HepG2 (cell line): ENCODE data around the gene TBC1D20. TPM values are rescaled to one million over a fixed set of nuclear protein-coding genes. Genes with fewer than 3 reads are reported as not detected.

ENCODE experiments used
- ATF7-NPFF ChIP-seq: sonication (generic); formaldehyde crosslinking; IDR thresholded peaks from 2 replicates; pipeline ENCODE4 v1.8.1; 2023; ENCODE audit warnings: mild to moderate bottlenecking, low read depth, missing genetic modification reagents, moderate library complexity
- HDAC1 ChIP-seq: sonication (generic); formaldehyde crosslinking; IDR thresholded peaks from 2 replicates; pipeline ENCODE4 v1.5.1; 2020; ENCODE audit warnings: mild to moderate bottlenecking, missing genetic modification reagents
- HNRNPH1 ChIP-seq: fragments of 200-400 bp; formaldehyde crosslinking; optimal IDR thresholded peaks from 2 replicates; pipeline ENCODE3; 2017; ENCODE audit warnings: mild to moderate bottlenecking, low read depth, low read length
- MBNL3 ChIP-seq: fragments of 250-450 bp; sonication (Bioruptor Pico); conservative IDR thresholded peaks from 2 replicates; pipeline ENCODE4 v1.8.0; 2022; ENCODE audit warnings: mild to moderate bottlenecking, inconsistent platforms
- MXI1 ChIP-seq: IDR thresholded peaks from 3 replicates; pipeline ENCODE4 v1.6.1; 2012; ENCODE audit warnings: low read depth, low read length, inconsistent platforms, borderline replicate concordance
- ZC3H13 ChIP-seq: sonication (generic); formaldehyde crosslinking; IDR thresholded peaks from 2 replicates; pipeline ENCODE4 v1.8.1; 2023; ENCODE audit warnings: mild to moderate bottlenecking, missing genetic modification reagents, moderate library complexity
- ZNF354B ChIP-seq: sonication (generic); formaldehyde crosslinking; IDR thresholded peaks from 2 replicates; pipeline ENCODE4 v1.8.0; 2022; ENCODE audit warnings: mild to moderate bottlenecking, missing genetic modification reagents
- polyA plus RNA-seq, 8 experiments: library from polyadenylated mRNA; depleted of rRNA in 3 of 8; stranded (reverse) in 7 of 8; unstranded in 1 of 8; fragments of >200 nt; fragmentation: Illumina TruSeq in 4 of 8; extraction: Trizol in 4 of 8; gene quantifications; 2 replicates each; pipeline versions ENCODE4 v1.2.1 to v1.2.3, GENCODE V29; 2011 to 2016; ENCODE audit warnings: low read depth in 4 of 8, missing spikeins in 1 of 8, mixed read lengths in 1 of 8; ENCODE audit not compliant: insufficient read depth in 1 of 8
- total RNA-seq, 5 experiments: library from RNA; depleted of rRNA; stranded (reverse); fragments of >200 nt; fragmentation: Illumina TruSeq; extraction: Trizol; gene quantifications; 2 replicates each; pipeline ENCODE4 v1.2.3, GENCODE V29; 2016; ENCODE audit warnings: low read depth in 1 of 5
- TF ChIP-seq, protein P1 (sequence below), 2 experiments: fragments of 450-650 bp in 1 of 2; sonication (generic) in 1 of 2; formaldehyde crosslinking in 1 of 2; IDR thresholded peaks; 2 replicates each; pipeline versions ENCODE4 v1.6.1 to v1.8.0; 2016 to 2022; ENCODE audit warnings: antibody characterized with exemption in 1 of 2, mild to moderate bottlenecking in 1 of 2, missing genetic modification reagents in 1 of 2
- TF ChIP-seq, protein P2 (sequence below): sonication (generic); formaldehyde crosslinking; IDR thresholded peaks from 2 replicates; pipeline ENCODE4 v1.5.0; 2020; ENCODE audit warnings: missing genetic modification reagents, mild to moderate bottlenecking, borderline replicate concordance
- TF ChIP-seq, protein P3 (sequence below): sonication (generic); formaldehyde crosslinking; IDR thresholded peaks from 2 replicates; pipeline ENCODE4 v1.4.0; 2020; ENCODE audit warnings: mild to moderate bottlenecking, missing genetic modification reagents
- TF ChIP-seq, protein P4 (sequence below): sonication (generic); formaldehyde crosslinking; IDR thresholded peaks from 2 replicates; pipeline ENCODE4 v1.5.0; 2020; ENCODE audit warnings: missing genetic modification reagents

Gene TBC1D20
- total and polyA plus RNA-seq, 2 of the 13 experiments (the other 11 are each of a cell fraction or from before 2014, with no cell fraction given), result 36.6 to 47.1 TPM

- TF ChIP-seq, protein P1, sequence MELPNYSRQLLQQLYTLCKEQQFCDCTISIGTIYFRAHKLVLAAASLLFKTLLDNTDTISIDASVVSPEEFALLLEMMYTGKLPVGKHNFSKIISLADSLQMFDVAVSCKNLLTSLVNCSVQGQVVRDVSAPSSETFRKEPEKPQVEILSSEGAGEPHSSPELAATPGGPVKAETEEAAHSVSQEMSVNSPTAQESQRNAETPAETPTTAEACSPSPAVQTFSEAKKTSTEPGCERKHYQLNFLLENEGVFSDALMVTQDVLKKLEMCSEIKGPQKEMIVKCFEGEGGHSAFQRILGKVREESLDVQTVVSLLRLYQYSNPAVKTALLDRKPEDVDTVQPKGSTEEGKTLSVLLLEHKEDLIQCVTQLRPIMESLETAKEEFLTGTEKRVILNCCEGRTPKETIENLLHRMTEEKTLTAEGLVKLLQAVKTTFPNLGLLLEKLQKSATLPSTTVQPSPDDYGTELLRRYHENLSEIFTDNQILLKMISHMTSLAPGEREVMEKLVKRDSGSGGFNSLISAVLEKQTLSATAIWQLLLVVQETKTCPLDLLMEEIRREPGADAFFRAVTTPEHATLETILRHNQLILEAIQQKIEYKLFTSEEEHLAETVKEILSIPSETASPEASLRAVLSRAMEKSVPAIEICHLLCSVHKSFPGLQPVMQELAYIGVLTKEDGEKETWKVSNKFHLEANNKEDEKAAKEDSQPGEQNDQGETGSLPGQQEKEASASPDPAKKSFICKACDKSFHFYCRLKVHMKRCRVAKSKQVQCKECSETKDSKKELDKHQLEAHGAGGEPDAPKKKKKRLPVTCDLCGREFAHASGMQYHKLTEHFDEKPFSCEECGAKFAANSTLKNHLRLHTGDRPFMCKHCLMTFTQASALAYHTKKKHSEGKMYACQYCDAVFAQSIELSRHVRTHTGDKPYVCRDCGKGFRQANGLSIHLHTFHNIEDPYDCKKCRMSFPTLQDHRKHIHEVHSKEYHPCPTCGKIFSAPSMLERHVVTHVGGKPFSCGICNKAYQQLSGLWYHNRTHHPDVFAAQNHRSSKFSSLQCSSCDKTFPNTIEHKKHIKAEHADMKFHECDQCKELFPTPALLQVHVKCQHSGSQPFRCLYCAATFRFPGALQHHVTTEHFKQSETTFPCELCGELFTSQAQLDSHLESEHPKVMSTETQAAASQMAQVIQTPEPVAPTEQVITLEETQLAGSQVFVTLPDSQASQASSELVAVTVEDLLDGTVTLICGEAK (IDR thresholded peaks at IDR 0.05), result no peak
- TF ChIP-seq, protein P1 (CRISPR knock-in tag; IDR thresholded peaks at IDR 0.05), result peak; percentile 49; the same call in 1 of the 2 replicates
- no peak for TF ChIP-seq MBNL3 (CRISPR knock-in tag)
- TF ChIP-seq ZC3H13 (CRISPR knock-in tag), result no peak
- TF ChIP-seq HDAC1 (CRISPR knock-in tag), result peak; percentile 56
- TF ChIP-seq ATF7-NPFF (CRISPR knock-in tag), result no peak; the same call in 1 of the 2 replicates
- TF ChIP-seq ZNF354B, result no peak
- TF ChIP-seq, protein P2, sequence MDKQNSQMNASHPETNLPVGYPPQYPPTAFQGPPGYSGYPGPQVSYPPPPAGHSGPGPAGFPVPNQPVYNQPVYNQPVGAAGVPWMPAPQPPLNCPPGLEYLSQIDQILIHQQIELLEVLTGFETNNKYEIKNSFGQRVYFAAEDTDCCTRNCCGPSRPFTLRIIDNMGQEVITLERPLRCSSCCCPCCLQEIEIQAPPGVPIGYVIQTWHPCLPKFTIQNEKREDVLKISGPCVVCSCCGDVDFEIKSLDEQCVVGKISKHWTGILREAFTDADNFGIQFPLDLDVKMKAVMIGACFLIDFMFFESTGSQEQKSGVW, result no peak
- TF ChIP-seq MXI1, result no peak; the same call in 2 of the 3 replicates
- TF ChIP-seq HNRNPH1, result no peak
- TF ChIP-seq, protein P3, sequence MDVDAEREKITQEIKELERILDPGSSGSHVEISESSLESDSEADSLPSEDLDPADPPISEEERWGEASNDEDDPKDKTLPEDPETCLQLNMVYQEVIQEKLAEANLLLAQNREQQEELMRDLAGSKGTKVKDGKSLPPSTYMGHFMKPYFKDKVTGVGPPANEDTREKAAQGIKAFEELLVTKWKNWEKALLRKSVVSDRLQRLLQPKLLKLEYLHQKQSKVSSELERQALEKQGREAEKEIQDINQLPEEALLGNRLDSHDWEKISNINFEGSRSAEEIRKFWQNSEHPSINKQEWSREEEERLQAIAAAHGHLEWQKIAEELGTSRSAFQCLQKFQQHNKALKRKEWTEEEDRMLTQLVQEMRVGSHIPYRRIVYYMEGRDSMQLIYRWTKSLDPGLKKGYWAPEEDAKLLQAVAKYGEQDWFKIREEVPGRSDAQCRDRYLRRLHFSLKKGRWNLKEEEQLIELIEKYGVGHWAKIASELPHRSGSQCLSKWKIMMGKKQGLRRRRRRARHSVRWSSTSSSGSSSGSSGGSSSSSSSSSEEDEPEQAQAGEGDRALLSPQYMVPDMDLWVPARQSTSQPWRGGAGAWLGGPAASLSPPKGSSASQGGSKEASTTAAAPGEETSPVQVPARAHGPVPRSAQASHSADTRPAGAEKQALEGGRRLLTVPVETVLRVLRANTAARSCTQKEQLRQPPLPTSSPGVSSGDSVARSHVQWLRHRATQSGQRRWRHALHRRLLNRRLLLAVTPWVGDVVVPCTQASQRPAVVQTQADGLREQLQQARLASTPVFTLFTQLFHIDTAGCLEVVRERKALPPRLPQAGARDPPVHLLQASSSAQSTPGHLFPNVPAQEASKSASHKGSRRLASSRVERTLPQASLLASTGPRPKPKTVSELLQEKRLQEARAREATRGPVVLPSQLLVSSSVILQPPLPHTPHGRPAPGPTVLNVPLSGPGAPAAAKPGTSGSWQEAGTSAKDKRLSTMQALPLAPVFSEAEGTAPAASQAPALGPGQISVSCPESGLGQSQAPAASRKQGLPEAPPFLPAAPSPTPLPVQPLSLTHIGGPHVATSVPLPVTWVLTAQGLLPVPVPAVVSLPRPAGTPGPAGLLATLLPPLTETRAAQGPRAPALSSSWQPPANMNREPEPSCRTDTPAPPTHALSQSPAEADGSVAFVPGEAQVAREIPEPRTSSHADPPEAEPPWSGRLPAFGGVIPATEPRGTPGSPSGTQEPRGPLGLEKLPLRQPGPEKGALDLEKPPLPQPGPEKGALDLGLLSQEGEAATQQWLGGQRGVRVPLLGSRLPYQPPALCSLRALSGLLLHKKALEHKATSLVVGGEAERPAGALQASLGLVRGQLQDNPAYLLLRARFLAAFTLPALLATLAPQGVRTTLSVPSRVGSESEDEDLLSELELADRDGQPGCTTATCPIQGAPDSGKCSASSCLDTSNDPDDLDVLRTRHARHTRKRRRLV, result no peak
- TF ChIP-seq, protein P4, sequence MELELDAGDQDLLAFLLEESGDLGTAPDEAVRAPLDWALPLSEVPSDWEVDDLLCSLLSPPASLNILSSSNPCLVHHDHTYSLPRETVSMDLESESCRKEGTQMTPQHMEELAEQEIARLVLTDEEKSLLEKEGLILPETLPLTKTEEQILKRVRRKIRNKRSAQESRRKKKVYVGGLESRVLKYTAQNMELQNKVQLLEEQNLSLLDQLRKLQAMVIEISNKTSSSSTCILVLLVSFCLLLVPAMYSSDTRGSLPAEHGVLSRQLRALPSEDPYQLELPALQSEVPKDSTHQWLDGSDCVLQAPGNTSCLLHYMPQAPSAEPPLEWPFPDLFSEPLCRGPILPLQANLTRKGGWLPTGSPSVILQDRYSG, result no peak
Observed at GRCh38 chr20:461254-462198, 807 bp downstream of the TBC1D20 start (continued).
